ENCODE results near the gene ASB15. TPM values are rescaled to one million over a fixed set of nuclear protein-coding genes. Genes with fewer than 3 reads are reported as not detected.

ASB15 gene
- total and polyA plus RNA-seq, 2 of the 13 experiments (the other 11 are each of a cell fraction or from before 2014, with no cell fraction given), result not detected

GRCh38 chr7:123580406-123581161 lies 21.0 kb upstream of the ASB15 start (continued):
- TF ChIP-seq, protein P1, sequence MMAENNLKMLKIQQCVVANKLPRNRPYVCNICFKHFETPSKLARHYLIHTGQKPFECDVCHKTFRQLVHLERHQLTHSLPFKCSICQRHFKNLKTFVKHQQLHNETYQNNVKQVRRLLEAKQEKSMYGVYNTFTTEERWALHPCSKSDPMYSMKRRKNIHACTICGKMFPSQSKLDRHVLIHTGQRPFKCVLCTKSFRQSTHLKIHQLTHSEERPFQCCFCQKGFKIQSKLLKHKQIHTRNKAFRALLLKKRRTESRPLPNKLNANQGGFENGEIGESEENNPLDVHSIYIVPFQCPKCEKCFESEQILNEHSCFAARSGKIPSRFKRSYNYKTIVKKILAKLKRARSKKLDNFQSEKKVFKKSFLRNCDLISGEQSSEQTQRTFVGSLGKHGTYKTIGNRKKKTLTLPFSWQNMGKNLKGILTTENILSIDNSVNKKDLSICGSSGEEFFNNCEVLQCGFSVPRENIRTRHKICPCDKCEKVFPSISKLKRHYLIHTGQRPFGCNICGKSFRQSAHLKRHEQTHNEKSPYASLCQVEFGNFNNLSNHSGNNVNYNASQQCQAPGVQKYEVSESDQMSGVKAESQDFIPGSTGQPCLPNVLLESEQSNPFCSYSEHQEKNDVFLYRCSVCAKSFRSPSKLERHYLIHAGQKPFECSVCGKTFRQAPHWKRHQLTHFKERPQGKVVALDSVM (CRISPR knock-in tag; IDR thresholded peaks at IDR 0.05), result no peak

DNA sequence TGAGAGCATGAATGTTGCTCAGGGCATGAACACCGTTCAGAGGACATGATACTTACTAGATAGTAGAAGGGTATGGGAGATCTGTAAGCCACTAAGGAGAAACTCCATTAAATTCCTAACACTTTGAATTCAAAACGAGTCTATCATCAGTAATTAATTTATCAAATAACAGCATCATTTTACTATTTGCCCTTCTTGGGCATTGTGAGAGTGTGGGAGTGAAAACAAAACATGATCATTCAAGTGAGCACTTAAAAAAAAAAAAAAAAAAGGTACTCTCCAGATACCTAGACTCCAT lies 20.5 kb upstream of the ASB15 start:
- Histone ChIP-seq H3K27me3 (ENCODE audit: control insufficient read depth in 1 of 2, insufficient read depth in 2 of 2, low read length in 2 of 2) (no peaks in the 10 kb centered on the region), H4K20me1 (ENCODE audit: insufficient read depth, low read length) (no peaks in the 10 kb centered on the region), H3K36me3 (replicated peaks in 1 of 2; ENCODE audit: control insufficient read depth in 1 of 2, insufficient read depth in 2 of 2, low read length in 2 of 2) (no peaks in the 10 kb centered on the region), H2AFZ (ENCODE audit: low read length) (no peak overlapping the region), H3K9me3 (ENCODE audit: low read length) (no peaks in the 10 kb centered on the region), H3K27ac (ENCODE audit: extremely low read length, insufficient read depth, low read length) (no peak overlapping the region), H3K4me2 (ENCODE audit: low read depth, low read length) (no peak overlapping the region), H3K79me2 (ENCODE audit: insufficient read depth, low read length) (no peaks in the 10 kb centered on the region), H3K9ac (ENCODE audit: insufficient read depth, low read depth, low read length) (no peak overlapping the region), H3K4me3 (replicated peaks in 1 of 3; ENCODE audit: insufficient read depth in 1 of 3, low read depth in 2 of 3, low read length in 3 of 3) (no peak overlapping the region), H3K4me1 (ENCODE audit: insufficient read depth, low read length) (no peaks in the 10 kb centered on the region)
- ATAC-seq (no peak), DNase-seq (ENCODE audit: low spot score) (no peak), FAIRE-seq (no peak)
- no TSS peak for BruUV-seq (replicated peaks)
- in situ Hi-C loops (cut with HindIII; ENCODE audit: extremely low pct_ligation_motif_present, low pct_unique_long_range_greater_than_20kb) (no loop called here), intact Hi-C loops (cut with micrococcal nuclease; ENCODE audit: unreplicated experiment) (loop anchor here (1.0 kb wide), 1 partner anchor 291 kb away; no protein-coding TSS in a partner anchor)
- 3% methylated on average over 2 of the region's 2 CpGs for WGBS (ENCODE audit: low lambda C conversion rate)
- ChIA-PET POLR2A (no interaction called here), CTCF (ENCODE audit: low intra/inter-chr PET ratio, low total read pairs) (interaction anchor here (1.0 to 1.1 kb wide), 2 partner anchors 284 to 290 kb away, joined by 3 to 5 read pairs; no protein-coding TSS in a partner anchor)
- TF ChIP-seq AKAP8 (CRISPR knock-in tag; IDR thresholded peaks at IDR 0.05) (no peak), ZFP90 (CRISPR knock-in tag; IDR thresholded peaks at IDR 0.05; ENCODE audit: borderline replicate concordance) (no peak)

GRCh38 chr7:123583821-123584220 lies 17.8 kb upstream of the ASB15 start:
- no peak overlapping the region for H3K4me3 ChIP-seq (replicated peaks in 1 of 3; ENCODE audit: insufficient read depth in 1 of 3, low read depth in 2 of 3, low read length in 3 of 3)
- no peaks in the 10 kb centered on the region for H3K27me3 ChIP-seq (ENCODE audit: control insufficient read depth in 1 of 2, insufficient read depth in 2 of 2, low read length in 2 of 2)
- no peak overlapping the region for H3K9ac ChIP-seq (ENCODE audit: insufficient read depth, low read depth, low read length)
- intact Hi-C loops (cut with micrococcal nuclease; ENCODE audit: unreplicated experiment) (no loop called here), in situ Hi-C loops (cut with HindIII; ENCODE audit: extremely low pct_ligation_motif_present, low pct_unique_long_range_greater_than_20kb) (no loop called here)
- DNase-seq (ENCODE audit: low spot score) (no peak), FAIRE-seq (no peak), ATAC-seq (no peak)
- H3K79me2 ChIP-seq (ENCODE audit: insufficient read depth, low read length), result no peaks in the 10 kb centered on the region
- no peaks in the 10 kb centered on the region for H4K20me1 ChIP-seq (ENCODE audit: insufficient read depth, low read length)
- H3K4me2 ChIP-seq (ENCODE audit: low read depth, low read length), result no peak overlapping the region
- 3% methylated on average over 4 of the region's 4 CpGs for WGBS (ENCODE audit: low lambda C conversion rate)
- ChIA-PET CTCF (ENCODE audit: low intra/inter-chr PET ratio, low total read pairs) (no interaction called here), POLR2A (no interaction called here)
- BruUV-seq (replicated peaks), result no TSS peak
- no peak overlapping the region for H2AFZ ChIP-seq (ENCODE audit: low read length)
- H3K4me1 ChIP-seq (ENCODE audit: insufficient read depth, low read length), result no peaks in the 10 kb centered on the region
- H3K9me3 ChIP-seq (ENCODE audit: low read length), result no peaks in the 10 kb centered on the region
- H3K36me3 ChIP-seq (replicated peaks in 1 of 2; ENCODE audit: control insufficient read depth in 1 of 2, insufficient read depth in 2 of 2, low read length in 2 of 2), result no peaks in the 10 kb centered on the region
- no peak overlapping the region for H3K27ac ChIP-seq (ENCODE audit: extremely low read length, insufficient read depth, low read length)
- TF ChIP-seq ZNF20 (CRISPR knock-in tag; IDR thresholded peaks at IDR 0.05) (no peak), ZNF629 (CRISPR knock-in tag; conservative IDR thresholded peaks at IDR 0.05) (no peak)
- TF ChIP-seq, protein P2, sequence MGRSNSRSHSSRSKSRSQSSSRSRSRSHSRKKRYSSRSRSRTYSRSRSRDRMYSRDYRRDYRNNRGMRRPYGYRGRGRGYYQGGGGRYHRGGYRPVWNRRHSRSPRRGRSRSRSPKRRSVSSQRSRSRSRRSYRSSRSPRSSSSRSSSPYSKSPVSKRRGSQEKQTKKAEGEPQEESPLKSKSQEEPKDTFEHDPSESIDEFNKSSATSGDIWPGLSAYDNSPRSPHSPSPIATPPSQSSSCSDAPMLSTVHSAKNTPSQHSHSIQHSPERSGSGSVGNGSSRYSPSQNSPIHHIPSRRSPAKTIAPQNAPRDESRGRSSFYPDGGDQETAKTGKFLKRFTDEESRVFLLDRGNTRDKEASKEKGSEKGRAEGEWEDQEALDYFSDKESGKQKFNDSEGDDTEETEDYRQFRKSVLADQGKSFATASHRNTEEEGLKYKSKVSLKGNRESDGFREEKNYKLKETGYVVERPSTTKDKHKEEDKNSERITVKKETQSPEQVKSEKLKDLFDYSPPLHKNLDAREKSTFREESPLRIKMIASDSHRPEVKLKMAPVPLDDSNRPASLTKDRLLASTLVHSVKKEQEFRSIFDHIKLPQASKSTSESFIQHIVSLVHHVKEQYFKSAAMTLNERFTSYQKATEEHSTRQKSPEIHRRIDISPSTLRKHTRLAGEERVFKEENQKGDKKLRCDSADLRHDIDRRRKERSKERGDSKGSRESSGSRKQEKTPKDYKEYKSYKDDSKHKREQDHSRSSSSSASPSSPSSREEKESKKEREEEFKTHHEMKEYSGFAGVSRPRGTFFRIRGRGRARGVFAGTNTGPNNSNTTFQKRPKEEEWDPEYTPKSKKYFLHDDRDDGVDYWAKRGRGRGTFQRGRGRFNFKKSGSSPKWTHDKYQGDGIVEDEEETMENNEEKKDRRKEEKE (IDR thresholded peaks at IDR 0.05), result no peak
- TF ChIP-seq, protein P3, sequence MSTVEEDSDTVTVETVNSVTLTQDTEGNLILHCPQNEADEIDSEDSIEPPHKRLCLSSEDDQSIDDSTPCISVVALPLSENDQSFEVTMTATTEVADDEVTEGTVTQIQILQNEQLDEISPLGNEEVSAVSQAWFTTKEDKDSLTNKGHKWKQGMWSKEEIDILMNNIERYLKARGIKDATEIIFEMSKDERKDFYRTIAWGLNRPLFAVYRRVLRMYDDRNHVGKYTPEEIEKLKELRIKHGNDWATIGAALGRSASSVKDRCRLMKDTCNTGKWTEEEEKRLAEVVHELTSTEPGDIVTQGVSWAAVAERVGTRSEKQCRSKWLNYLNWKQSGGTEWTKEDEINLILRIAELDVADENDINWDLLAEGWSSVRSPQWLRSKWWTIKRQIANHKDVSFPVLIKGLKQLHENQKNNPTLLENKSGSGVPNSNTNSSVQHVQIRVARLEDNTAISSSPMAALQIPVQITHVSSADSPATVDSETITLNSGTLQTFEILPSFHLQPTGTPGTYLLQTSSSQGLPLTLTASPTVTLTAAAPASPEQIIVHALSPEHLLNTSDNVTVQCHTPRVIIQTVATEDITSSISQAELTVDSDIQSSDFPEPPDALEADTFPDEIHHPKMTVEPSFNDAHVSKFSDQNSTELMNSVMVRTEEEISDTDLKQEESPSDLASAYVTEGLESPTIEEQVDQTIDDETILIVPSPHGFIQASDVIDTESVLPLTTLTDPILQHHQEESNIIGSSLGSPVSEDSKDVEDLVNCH (CRISPR knock-in tag; IDR thresholded peaks at IDR 0.05), result no peak
